Astrocyte of the cerebellum (primary cell): ENCODE data around the gene CASQ2.

ENCODE experiments used
- DNase-seq: peaks from one replicate; pipeline ENCODE4 v3.0.0-alpha.2; 2011; ENCODE audit warnings: low read depth
- H3K4me3 ChIP-seq: 2 replicates; pipeline ENCODE4 v1.5.1; 2011; ENCODE audit warnings: mild to moderate bottlenecking, low read depth, low read length, moderate library complexity
- in situ Hi-C: cut with HindIII; loops from 2 replicates; pipeline ENCODE4 v1.10.0; 2017; ENCODE audit warnings: low sequenced_read_pairs
- TF ChIP-seq, protein P1 (sequence below): IDR thresholded peaks from 2 replicates; pipeline ENCODE4 v1.5.1; 2012; ENCODE audit warnings: low read length, low read depth, moderate library complexity, mild to moderate bottlenecking; ENCODE audit errors: missing control alignments

The CASQ2 gene

DNA sequence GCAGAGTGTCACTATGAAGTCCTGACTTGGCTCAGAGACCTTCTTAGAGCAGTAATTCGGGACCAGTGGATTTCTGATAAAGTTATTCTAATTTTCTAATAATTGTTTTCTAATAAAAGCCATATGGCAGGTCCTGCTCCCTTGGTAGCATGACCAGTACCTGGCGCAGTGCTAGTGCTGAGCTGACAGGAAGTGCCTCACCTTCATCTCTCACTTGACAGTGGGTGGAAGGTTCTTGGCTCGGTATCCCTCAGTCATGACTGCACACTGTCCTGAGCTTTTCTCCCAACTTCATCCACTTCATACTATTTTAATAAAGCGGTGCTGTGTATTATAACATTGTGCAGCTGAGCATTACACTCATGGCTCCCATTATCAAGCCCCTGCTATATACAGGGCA, 112.6 kb downstream of the CASQ2 start:
- TF ChIP-seq, protein P1, sequence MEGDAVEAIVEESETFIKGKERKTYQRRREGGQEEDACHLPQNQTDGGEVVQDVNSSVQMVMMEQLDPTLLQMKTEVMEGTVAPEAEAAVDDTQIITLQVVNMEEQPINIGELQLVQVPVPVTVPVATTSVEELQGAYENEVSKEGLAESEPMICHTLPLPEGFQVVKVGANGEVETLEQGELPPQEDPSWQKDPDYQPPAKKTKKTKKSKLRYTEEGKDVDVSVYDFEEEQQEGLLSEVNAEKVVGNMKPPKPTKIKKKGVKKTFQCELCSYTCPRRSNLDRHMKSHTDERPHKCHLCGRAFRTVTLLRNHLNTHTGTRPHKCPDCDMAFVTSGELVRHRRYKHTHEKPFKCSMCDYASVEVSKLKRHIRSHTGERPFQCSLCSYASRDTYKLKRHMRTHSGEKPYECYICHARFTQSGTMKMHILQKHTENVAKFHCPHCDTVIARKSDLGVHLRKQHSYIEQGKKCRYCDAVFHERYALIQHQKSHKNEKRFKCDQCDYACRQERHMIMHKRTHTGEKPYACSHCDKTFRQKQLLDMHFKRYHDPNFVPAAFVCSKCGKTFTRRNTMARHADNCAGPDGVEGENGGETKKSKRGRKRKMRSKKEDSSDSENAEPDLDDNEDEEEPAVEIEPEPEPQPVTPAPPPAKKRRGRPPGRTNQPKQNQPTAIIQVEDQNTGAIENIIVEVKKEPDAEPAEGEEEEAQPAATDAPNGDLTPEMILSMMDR, result no peak
- H3K4me3 ChIP-seq, result no peak overlapping the region
- no peak for DNase-seq

DNA sequence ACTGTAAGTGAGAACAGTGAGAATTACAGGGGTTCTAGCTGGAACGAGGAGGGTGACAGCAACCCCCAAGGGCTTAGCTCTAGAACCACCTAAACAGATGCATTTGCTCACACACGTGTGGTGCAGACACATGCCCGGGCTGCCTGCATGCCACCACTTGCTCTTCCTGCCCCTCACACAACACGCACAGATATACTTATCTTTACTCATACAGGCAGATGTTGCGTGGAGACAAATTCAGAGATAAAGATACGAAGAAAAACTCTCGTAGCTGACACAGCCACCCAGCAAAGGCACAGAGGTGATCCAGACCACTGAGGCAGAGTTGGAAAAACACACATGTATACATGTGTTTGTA, 113.2 kb downstream of the CASQ2 start:
- H3K4me3 ChIP-seq, result no peak overlapping the region
- in situ Hi-C loops, result no loop called here
- TF ChIP-seq, protein P1, result no peak
- DNase-seq, result no peak

More for the DNA sequence above, 112.6 kb downstream of the CASQ2 start:
- in situ Hi-C loops, result no loop called here

DNA sequence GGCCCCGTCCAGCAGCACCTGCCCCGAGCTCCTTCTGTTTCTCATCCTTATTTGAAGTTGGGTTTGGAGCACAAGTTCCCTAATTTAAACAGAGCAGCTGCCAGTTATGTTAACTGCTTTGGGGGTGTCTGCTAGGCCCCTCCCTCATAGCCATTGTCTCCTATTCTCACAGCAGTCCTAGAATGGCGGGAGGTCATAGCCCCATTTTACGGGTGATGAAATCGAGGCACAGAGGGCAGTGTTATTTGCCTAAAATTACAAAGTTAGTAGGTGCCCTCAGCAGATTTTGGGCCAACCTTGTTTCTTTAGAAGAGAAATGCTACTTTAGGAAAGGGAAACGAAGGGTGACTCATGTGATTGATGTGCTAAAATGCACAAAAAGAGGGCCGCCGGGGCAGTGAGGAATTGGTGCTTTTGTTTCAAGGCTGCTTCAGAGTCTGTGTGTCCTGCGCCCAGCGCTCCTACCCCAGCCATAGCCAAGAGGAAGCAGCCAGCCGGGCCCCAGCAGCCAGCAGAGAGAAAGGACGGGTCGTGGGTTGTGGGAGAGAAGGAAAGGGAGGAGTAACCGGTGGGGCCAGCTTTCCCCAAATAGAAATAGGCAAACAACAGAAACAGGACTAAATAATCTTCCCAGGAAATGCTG, 113.7 kb downstream of the CASQ2 start:
- TF ChIP-seq, protein P1, result no peak
- no peak for DNase-seq
- in situ Hi-C loops, result no loop called here
- no peak overlapping the region for H3K4me3 ChIP-seq

DNA sequence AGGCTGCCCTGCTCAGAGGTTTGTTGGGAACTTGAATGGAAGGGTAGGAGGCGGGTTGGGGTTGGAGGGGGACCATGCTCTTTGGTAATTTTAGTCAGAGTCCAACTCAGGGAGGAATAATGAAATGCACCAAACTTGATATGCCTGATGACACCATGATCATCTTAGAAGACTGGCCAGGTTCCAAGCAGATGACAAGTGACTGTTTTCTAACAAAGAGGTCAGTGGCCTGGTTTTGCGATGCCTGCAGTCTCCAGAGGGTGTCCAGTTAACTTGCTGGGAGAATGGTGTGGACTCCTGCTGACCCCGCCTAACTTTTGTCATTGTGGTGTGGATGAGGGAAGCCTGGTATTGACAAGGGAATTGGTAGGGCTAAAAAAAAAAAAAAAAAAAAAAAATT, 114.4 kb downstream of the CASQ2 start:
- in situ Hi-C loops, result no loop called here
- no peak overlapping the region for H3K4me3 ChIP-seq
- TF ChIP-seq, protein P1, result no peak
- DNase-seq, result no peak

DNA sequence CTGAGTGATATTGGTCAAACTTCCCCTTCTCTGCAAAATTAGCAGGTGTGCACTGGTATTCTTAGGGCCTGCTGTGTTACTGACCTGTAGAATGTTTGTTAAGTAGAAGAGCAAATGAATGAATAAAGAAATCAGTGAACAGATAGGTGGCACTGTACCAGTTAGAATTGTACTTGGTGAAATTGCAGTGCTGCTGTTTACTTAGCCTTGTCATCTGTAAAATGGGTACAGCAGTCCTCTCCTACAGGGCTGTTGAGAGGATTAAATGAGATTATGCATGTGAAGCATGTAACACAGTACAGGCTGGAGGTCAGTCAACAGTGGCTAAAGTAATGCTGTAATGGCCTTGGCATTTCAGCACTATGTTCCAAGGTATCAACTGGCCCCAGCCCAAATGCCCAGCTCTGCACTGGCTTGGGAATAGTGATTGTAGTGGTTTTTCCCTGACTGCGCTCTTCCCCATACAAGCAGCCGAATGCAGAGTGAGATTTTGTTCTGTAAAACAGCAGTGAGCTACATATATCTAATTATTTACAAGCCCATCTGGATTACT, 116.2 kb downstream of the CASQ2 start:
- in situ Hi-C loops, result no loop called here
- no peak overlapping the region for H3K4me3 ChIP-seq
- TF ChIP-seq, protein P1, result no peak
- no peak for DNase-seq

DNA sequence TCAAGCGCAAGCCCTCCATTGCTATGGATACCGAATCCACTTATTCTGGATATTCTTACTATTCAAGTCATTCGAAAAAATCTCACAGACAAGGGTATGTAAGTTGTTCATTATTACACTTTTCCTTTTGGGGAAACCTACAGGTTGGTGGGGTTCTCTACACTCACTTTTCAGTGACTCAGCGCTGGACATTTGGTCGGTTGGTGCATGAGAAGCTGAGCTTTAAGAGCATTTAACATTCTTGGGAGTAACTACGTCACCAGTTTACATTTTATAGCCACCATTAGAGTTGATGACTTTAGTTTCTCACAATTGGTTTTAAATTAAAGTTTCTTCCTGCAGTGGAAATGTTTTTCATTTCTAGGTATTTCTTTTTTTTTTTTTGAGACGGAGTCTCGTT, 117.1 kb downstream of the CASQ2 start:
- no peak overlapping the region for H3K4me3 ChIP-seq
- DNase-seq, result no peak
- in situ Hi-C loops, result no loop called here
- TF ChIP-seq, protein P1, result no peak
